HG03196 (cell line): ENCODE data around the gene CRLF2.
"Not testable (repeated sequence)": the region's sequence is repeated elsewhere in the genome, so short reads cannot be mapped to it uniquely, and the experiment has no call there.

Experiments
- ATAC-seq: cut with Tn5 transposase; IDR thresholded peaks from one replicate; pipeline ENCODE4 v1.9.1; 2021; ENCODE audit not compliant: unreplicated experiment

The CRLF2 gene

GRCh38 chrX:1169189-1169588, 43.3 kb downstream of the CRLF2 start:
- ATAC-seq: no peak

DNA sequence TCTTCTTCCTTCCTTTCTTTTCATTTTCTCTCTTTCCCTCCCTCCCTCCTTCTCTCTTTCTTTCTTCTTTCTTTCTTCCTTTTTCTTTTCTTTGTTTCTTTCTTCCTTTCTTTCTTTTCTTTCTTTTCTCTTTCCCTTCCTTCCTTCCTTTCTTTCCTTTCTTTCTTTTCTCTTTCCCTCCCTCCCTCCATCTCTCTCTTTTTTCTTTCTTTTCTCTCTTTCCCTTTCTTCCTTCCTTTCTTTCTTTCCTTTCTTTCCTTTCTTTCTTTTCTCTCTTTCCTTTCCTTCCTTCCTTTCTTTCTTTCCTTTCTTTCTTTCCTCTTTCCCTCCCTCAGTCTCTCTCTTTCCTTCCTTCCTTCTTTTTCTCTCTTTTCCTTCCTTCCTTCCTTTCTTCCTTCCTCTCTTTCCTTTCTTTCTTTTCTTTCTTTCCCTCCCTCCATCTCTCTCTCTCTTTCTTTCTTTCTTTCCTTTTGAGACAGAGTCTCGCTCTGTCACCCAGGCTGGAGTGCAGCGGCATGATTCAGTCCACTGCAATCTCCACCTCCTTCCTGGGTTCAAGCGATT, 44.4 kb downstream of the CRLF2 start:
- no peak for ATAC-seq

GRCh38 chrX:1167466-1167865, 45.0 kb downstream of the CRLF2 start:
- no peak for ATAC-seq

DNA sequence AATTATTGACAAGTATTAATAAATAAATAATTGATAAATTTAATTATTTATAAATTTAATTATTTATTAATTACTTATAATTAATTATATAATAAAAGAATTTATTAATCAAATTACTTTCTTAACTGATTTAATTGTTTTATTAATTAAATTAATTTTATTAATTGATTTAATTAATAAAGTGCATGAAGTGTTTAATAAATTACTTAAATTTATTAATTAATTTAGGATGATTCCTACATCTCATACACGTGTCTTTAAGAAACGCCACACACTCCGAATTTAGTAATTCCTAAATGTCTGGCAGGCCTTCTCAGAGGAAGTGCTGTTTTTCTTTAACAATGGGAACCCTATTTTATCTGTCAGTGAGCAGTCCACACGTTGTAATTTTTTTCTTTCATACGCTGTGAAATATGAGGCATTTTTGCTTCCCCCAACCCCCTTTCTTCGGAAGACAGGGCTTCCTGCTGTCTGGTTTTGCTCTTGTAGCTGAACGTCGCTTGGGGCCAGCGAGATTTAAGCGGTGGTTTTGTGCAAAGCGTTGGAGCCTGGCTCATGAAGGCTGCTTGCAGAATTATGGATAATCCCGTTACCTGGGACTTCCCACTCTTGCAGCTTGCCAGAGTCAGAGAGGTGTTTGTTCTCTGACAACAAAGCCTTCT, 46.8 kb downstream of the CRLF2 start:
- no peak for ATAC-seq

DNA sequence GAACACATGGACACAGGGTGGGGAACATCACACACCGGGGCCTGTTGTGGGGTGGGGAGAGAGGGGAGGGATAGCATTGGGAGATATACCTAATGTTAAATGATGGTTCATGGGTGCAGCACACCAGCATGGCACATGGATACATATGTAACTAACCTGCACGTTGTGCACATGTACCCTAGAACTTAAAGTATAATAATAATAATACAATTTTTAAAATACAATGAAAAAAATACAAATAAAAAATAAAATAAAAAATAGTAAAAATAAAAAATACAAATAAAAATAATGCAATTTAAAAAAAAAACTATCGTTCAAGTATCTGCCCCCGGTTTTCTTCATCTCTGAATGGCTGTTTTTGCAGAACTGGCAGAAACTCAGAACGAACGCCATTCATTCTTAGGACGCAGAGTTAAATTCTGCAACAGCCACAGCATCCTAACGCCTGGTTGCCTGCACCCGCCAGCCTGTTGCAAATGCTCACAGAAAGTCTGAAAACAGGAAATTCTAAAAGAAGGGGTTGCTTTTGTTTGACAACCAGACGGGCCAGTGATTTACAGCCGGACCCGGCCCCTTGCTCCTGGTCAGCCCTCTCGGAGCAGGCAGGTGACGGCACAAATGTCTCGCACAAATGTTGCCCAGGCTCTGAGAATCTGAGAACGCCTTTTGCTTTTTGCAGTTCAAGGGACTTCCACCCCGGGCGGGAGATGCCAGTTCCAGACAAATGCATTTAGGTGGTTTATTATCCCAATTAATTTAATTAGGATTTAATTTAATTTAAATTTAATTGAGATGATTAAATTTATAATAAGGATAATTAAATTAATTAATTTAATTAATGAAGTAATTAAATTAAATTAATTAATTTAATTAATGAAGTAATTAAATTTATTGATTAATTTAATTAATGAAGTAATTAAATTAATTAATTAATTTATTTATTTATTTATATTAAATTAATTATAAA, 47.8 kb downstream of the CRLF2 start:
- ATAC-seq: no peak

DNA sequence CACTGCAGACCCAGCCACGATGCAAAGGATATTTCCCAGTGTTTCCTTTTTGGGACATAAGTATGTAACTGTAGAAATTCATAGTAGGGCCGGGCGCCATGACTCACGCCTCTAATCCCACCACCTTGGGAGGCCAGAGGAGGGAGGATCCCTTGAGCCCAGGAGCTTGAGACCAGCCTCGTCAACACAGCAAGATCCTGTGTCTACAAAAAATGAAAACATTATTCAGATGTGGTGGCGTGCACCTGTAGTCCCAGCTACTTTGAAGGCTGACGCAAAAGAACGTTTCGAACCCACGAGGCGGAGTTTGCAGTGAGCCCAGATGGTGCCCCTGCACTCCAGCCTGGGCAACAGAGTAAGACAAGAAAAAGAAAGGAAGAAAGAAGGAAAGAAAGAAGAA, 49.2 kb downstream of the CRLF2 start:
- no peak for ATAC-seq

GRCh38 chrX:1162119-1162916, 50.1 kb downstream of the CRLF2 start:
- no peak for ATAC-seq

- no peak for ATAC-seq
These were observed 52.9 kb downstream of the CRLF2 start for GRCh38 chrX:1159548-1159947.

GRCh38 chrX:1156681-1157455, 55.6 kb downstream of the CRLF2 start:
- not testable (repeated sequence) for ATAC-seq

- ATAC-seq: no peak
These were observed 58.5 kb downstream of the CRLF2 start for GRCh38 chrX:1153940-1154339.

- ATAC-seq: no peak
These were observed 60.4 kb downstream of the CRLF2 start for GRCh38 chrX:1152090-1152489.

GRCh38 chrX:1151378-1152077, 60.9 kb downstream of the CRLF2 start:
- no peak for ATAC-seq

DNA sequence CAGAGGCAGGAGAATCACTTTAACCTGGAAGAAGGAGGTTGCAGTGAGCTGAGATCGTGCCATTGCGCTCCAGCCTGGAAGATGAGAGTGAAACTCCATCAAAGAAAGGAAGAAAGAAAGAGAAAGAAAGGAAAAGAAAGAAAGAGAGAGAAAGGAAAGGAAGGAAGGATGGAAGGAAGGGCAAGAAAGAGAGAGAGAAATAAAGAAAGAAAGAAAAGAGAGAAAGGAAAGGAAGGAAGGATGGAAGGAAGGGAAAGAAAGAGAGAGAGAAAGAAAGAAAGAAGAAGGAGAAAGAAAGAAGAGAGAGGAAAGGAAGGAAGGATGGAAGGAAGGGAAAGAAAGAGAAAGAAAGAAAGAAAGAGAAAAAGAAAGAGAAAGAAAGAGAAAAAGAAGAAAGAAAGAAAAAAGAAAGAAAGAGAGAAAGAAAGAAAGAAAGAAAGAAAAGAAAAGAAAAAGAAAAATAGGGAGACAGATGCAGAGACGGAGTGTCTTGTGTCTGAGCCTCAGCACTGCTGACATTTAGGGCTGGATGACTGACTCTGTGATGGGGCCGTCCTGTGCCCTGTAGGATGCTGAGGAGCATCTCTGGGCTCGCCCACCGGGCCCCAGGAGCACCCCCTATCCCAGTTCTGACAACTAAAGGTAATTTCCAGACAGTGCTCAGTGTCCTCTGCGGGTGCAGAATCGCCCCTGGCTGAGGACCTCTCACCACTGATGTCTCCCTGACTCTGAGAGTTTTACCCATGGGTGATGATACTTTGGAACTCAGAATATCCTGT, 61.7 kb downstream of the CRLF2 start:
- ATAC-seq: no peak

GRCh38 chrX:1147611-1148515, 64.6 kb downstream of the CRLF2 start:
- ATAC-seq: no peak

- no peak for ATAC-seq
These were observed 68.2 kb downstream of the CRLF2 start for GRCh38 chrX:1144293-1144692.
